Coronary artery (tissue), 2 donors: ENCODE results near the gene SRRM4.

Experiments used
- DNase-seq: peaks from one replicate; pipeline ENCODE4 v3.0.0-alpha.2; 2017; ENCODE audit warnings: low spot score
- H3K27ac ChIP-seq, 2 donors: fragments of 200-600 bp; sonication (generic); one replicate each; pipeline ENCODE4 v1.5.1; 2016 to 2019
- H3K4me3 ChIP-seq: fragments of 200-600 bp; sonication (generic); 2 replicates; pipeline ENCODE4 v1.5.1; 2016; ENCODE audit warnings: mild to moderate bottlenecking, moderate library complexity
- CTCF ChIP-seq: fragments of 200-600 bp; sonication (generic); IDR thresholded peaks from one replicate; pipeline ENCODE4 v1.5.1; 2019; ENCODE audit warnings: antibody characterized with exemption

The SRRM4 gene

GRCh38 chr12:119008691-119009221 is 27.4 kb downstream of the SRRM4 start:
- DNase-seq: no peak
- no peak for TF ChIP-seq CTCF
- H3K27ac ChIP-seq: no peak overlapping the region
- H3K4me3 ChIP-seq: no peak overlapping the region

- no peak for TF ChIP-seq CTCF
Observed at GRCh38 chr12:119011231-119011630, 29.9 kb downstream of the SRRM4 start.

GRCh38 chr12:119012179-119012578 is 30.8 kb downstream of the SRRM4 start:
- Histone ChIP-seq H3K4me3 (no peak overlapping the region), H3K27ac (no peak overlapping the region)
- DNase-seq: peak; percentile 9
- TF ChIP-seq CTCF: no peak

More at GRCh38 chr12:119011231-119011630, 29.9 kb downstream of the SRRM4 start:
- no peak for DNase-seq
- Histone ChIP-seq H3K4me3 (no peak overlapping the region), H3K27ac (no peak overlapping the region)

- no peak for TF ChIP-seq CTCF
- Histone ChIP-seq H3K4me3 (no peak overlapping the region), H3K27ac (no peak overlapping the region)
- no peak for DNase-seq
Observed at GRCh38 chr12:119013023-119013422, 31.7 kb downstream of the SRRM4 start.

- no peak overlapping the region for H3K4me3 ChIP-seq
- TF ChIP-seq CTCF: no peak
- DNase-seq: peak; percentile 11
- no peak overlapping the region for H3K27ac ChIP-seq
Observed at GRCh38 chr12:119014368-119014767, 33.0 kb downstream of the SRRM4 start.

GRCh38 chr12:119016715-119017114 is 35.4 kb downstream of the SRRM4 start:
- TF ChIP-seq CTCF: no peak
- Histone ChIP-seq H3K27ac (no peak overlapping the region), H3K4me3 (no peak overlapping the region)
- DNase-seq: no peak

- Histone ChIP-seq H3K27ac (no peak overlapping the region), H3K4me3 (no peak overlapping the region)
- DNase-seq: no peak
- TF ChIP-seq CTCF: no peak
Observed at GRCh38 chr12:119019166-119019565, 37.8 kb downstream of the SRRM4 start.
